Lower lobe of right lung (tissue), 2 donors: Measurements from ENCODE around the gene UXT. TPM values are rescaled to one million over a fixed set of nuclear protein-coding genes. Genes with fewer than 3 reads are reported as not detected.
"Not testable (repeated sequence)": the region's sequence is repeated elsewhere in the genome, so short reads cannot be mapped to it uniquely, and the experiment has no call there.

Source experiments
- ATAC-seq, 2 donors: fragments of 200-7000 bp; cut with Tn5 transposase; one replicate each; pipeline ENCODE4 v1.9.1; 2020 to 2022; ENCODE audit warnings: mild to moderate bottlenecking in 2 of 2, moderate library complexity in 2 of 2
- DNase-seq: peaks from one replicate; pipeline ENCODE4 v3.0.0-alpha.2; 2020
- H3K27ac ChIP-seq: fragments of 200-600 bp; one replicate; pipeline ENCODE4 v1.8.0; 2022
- H3K27me3 ChIP-seq: fragments of 200-600 bp; one replicate; pipeline ENCODE4 v1.8.0; 2022; ENCODE audit warnings: low read depth
- H3K36me3 ChIP-seq: fragments of 200-600 bp; one replicate; pipeline ENCODE4 v1.8.0; 2022; ENCODE audit warnings: mild to moderate bottlenecking
- H3K4me1 ChIP-seq: fragments of 200-600 bp; one replicate; pipeline ENCODE4 v1.8.0; 2022
- H3K4me3 ChIP-seq: fragments of 200-600 bp; one replicate; pipeline ENCODE4 v1.8.0; 2022; ENCODE audit warnings: mild to moderate bottlenecking
- H3K9me3 ChIP-seq: fragments of 200-600 bp; one replicate; pipeline ENCODE4 v1.8.0; 2022
- intact Hi-C: fragments of 100-400 bp; cut with DNase I; formaldehyde crosslinking; loops from one replicate; pipeline ENCODE4 v1.11.0; 2022
- total RNA-seq: library from RNA; stranded (reverse); fragmentation: NEBNext Ultra II Directional; extraction: Animal tissue kit (Norgen Biotek cat#: 25700); gene quantifications from one replicate; pipeline ENCODE4 v1.2.1, GENCODE V29; 2021
- TF ChIP-seq, protein P1 (sequence below): fragments of 200-600 bp; IDR thresholded peaks from one replicate; pipeline ENCODE4 v1.8.0; 2022; ENCODE audit warnings: antibody characterized with exemption, mild to moderate bottlenecking
- donor health status: DM: no; HTN: yes; CAD: no; lungs with severe emphysema.

UXT gene
- total RNA-seq, 1 donor from 2014 or later, result 85.5 TPM

DNA sequence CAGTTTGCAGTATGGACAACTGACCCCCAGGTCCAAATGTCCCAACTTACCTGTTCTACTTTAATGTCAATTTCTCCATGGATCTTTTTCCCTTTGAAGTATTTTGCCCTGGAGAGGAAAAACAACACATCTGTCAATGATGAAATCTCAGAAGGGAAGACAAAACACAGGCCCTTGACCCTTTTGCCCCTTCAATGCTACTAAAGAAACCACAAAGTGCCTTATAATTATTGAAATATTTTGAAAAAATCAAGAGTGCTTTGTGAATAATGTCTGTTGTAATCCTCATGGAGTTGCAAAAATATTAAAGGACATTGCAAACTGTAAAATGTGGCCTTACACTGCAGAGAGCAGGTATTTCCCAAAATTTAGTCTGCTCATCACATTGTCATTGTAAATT is 51.9 kb downstream of the UXT start:
- TF ChIP-seq, protein P1, sequence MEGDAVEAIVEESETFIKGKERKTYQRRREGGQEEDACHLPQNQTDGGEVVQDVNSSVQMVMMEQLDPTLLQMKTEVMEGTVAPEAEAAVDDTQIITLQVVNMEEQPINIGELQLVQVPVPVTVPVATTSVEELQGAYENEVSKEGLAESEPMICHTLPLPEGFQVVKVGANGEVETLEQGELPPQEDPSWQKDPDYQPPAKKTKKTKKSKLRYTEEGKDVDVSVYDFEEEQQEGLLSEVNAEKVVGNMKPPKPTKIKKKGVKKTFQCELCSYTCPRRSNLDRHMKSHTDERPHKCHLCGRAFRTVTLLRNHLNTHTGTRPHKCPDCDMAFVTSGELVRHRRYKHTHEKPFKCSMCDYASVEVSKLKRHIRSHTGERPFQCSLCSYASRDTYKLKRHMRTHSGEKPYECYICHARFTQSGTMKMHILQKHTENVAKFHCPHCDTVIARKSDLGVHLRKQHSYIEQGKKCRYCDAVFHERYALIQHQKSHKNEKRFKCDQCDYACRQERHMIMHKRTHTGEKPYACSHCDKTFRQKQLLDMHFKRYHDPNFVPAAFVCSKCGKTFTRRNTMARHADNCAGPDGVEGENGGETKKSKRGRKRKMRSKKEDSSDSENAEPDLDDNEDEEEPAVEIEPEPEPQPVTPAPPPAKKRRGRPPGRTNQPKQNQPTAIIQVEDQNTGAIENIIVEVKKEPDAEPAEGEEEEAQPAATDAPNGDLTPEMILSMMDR, result no peak
- H3K9me3 ChIP-seq, result no peaks in the 10 kb centered on the region
- intact Hi-C loops, result no loop called here
- no peak overlapping the region for H3K27ac ChIP-seq
- no peak for ATAC-seq
- DNase-seq, result no peak
- H3K36me3 ChIP-seq, result no peaks in the 10 kb centered on the region
- no peaks in the 10 kb centered on the region for H3K4me1 ChIP-seq
- no peaks in the 10 kb centered on the region for H3K27me3 ChIP-seq
- no peak overlapping the region for H3K4me3 ChIP-seq

- H3K9me3 ChIP-seq, result no peaks in the 10 kb centered on the region
- H3K27ac ChIP-seq, result no peak overlapping the region
- no peak for DNase-seq
- no peak for ATAC-seq
- intact Hi-C loops, result no loop called here
- TF ChIP-seq, protein P1, result no peak
- no peaks in the 10 kb centered on the region for H3K4me1 ChIP-seq
- H3K36me3 ChIP-seq, result no peaks in the 10 kb centered on the region
- H3K27me3 ChIP-seq, result no peaks in the 10 kb centered on the region
- no peak overlapping the region for H3K4me3 ChIP-seq
Measured at GRCh38 chrX:47605024-47605423, 54.0 kb downstream of the UXT start.

DNA sequence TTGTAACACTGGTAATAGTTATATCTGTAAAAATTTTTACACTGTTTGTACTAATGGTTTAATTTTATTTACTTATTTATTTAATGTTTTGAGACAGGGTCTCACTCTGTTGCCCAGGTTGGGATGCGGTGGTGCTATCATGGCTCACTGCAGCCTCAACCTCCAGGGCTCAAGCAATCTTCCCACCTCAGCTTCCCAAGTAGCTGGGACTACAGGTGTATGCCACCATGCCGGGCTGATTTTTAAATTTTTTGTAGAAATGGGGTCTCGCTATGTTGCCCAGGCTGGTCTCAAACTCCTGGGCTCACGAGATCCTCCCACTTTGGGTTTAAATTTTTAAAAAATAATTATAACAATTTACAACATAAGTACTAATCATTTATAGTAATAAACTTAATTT is 55.9 kb downstream of the UXT start:
- intact Hi-C loops, ATAC-seq, H3K27me3 ChIP-seq, H3K27ac ChIP-seq, DNase-seq, H3K9me3 ChIP-seq, H3K4me1 ChIP-seq, H3K36me3 ChIP-seq, H3K4me3 ChIP-seq: not testable (repeated sequence)

Other genes with a start within 250 kb of the UXT start
- gene ZNF41, start 176.0 kb downstream of the UXT start, total RNA-seq, result 10.4 TPM
- 90.1 TPM for gene ARAF, start 98.0 kb downstream of the UXT start, total RNA-seq
- 189 TPM for gene TIMP1, start 76.7 kb downstream of the UXT start, total RNA-seq
- gene SYN1, start 39.3 kb downstream of the UXT start, total RNA-seq, result 0.44 TPM
- 24.8 TPM for gene CFP, start 29.2 kb downstream of the UXT start, total RNA-seq
- gene ELK1, start 8.6 kb downstream of the UXT start, total RNA-seq, result 25.3 TPM
- gene ZNF81, start 177.7 kb upstream of the UXT start, total RNA-seq, result 10.3 TPM